PC-9 (cell line): ENCODE measurements around the gene DLG2.

Source experiments
- EZH2 ChIP-seq: fragments of 200-600 bp; sonication (generic); IDR thresholded peaks from 2 replicates; pipeline ENCODE4 v1.8.0; 2017; ENCODE audit warnings: antibody characterized with exemption, low read depth
- TF ChIP-seq, protein P1 (sequence below): fragments of 200-600 bp; sonication (generic); conservative IDR thresholded peaks from 2 replicates; pipeline ENCODE4 v1.6.1; 2017; ENCODE audit warnings: mixed run types, antibody characterized with exemption, mild to moderate bottlenecking, moderate library complexity

DNA sequence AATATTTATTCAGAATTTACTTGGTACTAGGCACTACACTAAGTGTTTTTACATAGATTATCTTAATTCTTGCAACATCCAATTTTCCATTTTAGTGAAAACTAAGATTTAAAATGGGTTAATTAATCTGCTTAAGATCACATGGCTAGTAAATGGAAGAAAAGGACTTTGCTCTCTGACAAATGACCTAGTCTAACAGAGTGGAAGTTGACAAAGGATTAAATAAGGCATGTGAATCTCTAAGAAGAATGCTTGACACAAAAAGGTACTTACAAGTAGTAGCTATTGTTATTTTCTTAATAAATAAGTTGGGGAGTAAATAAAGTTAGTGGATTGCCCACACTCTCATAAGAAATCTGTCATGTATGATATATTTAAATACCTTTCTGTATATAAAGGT, 584.8 kb downstream of the DLG2 start:
- TF ChIP-seq, protein P1, sequence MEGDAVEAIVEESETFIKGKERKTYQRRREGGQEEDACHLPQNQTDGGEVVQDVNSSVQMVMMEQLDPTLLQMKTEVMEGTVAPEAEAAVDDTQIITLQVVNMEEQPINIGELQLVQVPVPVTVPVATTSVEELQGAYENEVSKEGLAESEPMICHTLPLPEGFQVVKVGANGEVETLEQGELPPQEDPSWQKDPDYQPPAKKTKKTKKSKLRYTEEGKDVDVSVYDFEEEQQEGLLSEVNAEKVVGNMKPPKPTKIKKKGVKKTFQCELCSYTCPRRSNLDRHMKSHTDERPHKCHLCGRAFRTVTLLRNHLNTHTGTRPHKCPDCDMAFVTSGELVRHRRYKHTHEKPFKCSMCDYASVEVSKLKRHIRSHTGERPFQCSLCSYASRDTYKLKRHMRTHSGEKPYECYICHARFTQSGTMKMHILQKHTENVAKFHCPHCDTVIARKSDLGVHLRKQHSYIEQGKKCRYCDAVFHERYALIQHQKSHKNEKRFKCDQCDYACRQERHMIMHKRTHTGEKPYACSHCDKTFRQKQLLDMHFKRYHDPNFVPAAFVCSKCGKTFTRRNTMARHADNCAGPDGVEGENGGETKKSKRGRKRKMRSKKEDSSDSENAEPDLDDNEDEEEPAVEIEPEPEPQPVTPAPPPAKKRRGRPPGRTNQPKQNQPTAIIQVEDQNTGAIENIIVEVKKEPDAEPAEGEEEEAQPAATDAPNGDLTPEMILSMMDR = no peak
- TF ChIP-seq EZH2 = no peak
